ENCODE results near the gene BCL11B.

BCL11B gene

DNA sequence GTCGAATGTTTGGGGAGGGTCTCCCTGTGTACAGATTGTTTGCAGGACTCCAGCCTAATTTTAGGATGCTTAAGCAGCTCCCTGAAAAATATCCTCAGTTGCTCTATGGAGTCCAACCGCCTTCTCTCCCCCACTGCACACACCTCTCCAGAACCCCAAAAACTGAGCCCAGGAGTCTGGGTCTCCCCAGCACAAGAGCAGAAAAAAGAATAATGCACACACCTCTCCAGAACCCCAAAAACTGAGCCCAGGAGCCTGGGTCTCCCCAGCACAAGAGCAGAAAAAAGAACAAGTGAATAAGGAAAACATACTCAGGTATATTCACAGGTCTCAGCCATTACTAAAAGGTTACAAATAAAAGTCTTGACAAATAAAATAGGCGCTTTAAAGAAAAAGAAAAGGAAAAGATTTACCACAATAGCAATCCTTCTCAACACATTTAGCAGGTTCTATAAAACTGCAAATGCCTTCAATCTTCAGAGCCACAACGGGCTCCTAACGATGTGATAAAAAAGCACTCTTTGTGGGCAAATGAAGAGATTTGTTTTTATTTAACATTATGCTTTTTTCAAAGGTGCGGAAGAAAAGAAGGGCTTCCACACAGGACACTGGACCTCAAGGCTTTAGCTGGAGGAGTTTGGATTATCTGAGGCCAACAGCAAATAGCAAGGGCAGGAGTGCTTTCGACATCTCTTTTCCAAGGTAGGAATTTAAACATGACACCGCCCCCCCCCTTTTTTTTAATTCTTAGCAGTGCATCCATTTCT, 8.2 kb downstream of the BCL11B start:
- H3K4me3 ChIP-seq (replicated peaks; ENCODE audit: low read depth, low read length): no peak overlapping the region
- no peak for DNase-seq (ENCODE audit: low read depth)
- TF ChIP-seq CTCF (IDR thresholded peaks at IDR 0.05; ENCODE audit: low read length, missing control alignments): no peak

DNA sequence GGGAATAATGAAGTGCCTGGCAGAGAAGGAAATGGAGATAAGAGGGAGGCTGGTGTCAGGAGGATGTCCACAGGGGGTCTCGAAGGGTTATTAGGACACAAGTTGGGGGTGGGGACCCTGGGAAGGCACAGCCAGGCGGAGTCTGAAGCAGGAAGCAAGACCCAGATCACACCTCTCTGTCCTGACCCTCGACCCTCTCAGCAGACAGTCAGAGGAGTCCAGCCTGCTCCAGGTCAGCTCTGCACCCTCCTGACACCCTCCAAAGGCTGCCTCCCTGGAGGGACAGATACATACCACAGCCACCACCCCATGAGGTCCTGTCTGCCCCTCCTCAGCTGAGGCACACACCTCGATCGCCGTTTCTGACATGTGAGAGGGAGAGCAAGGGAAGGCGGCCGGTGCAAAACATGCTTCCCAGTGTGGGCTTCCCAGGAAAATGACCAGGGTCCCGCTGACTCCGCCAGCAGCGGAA, 9.0 kb downstream of the BCL11B start:
- no peak for TF ChIP-seq CTCF (IDR thresholded peaks at IDR 0.05; ENCODE audit: low read length, missing control alignments)
- DNase-seq (ENCODE audit: low read depth): no peak
- no peak overlapping the region for H3K4me3 ChIP-seq (replicated peaks; ENCODE audit: low read depth, low read length)

- no peak overlapping the region for H3K4me3 ChIP-seq (replicated peaks; ENCODE audit: low read depth, low read length)
- no peak for TF ChIP-seq CTCF (IDR thresholded peaks at IDR 0.05; ENCODE audit: low read length, missing control alignments)
- DNase-seq (ENCODE audit: low read depth): no peak
These were observed 9.8 kb downstream of the BCL11B start for GRCh38 chr14:99261912-99262787.

GRCh38 chr14:99260587-99261551, 11.1 kb downstream of the BCL11B start:
- TF ChIP-seq CTCF (IDR thresholded peaks at IDR 0.05; ENCODE audit: low read length, missing control alignments): no peak
- no peak for DNase-seq (ENCODE audit: low read depth)

GRCh38 chr14:99260116-99260515, 11.9 kb downstream of the BCL11B start:
- no peak for TF ChIP-seq CTCF (IDR thresholded peaks at IDR 0.05; ENCODE audit: low read length, missing control alignments)
- no peak for DNase-seq (ENCODE audit: low read depth)
- H3K4me3 ChIP-seq (replicated peaks; ENCODE audit: low read depth, low read length): no peak overlapping the region

More at GRCh38 chr14:99260587-99261551, 11.1 kb downstream of the BCL11B start:
- no peak overlapping the region for H3K4me3 ChIP-seq (replicated peaks; ENCODE audit: low read depth, low read length)
